ENCODE data around the gene AKT3.
A peak's percentile ranks its signal among the peaks of the same experiment; 100 is the strongest.

Gene AKT3

GRCh38 chr1:243483071-243483771, 366.8 kb downstream of the AKT3 start:
- intact Hi-C loops (cut with DNase I; ENCODE audit: low total_unique reads), result no loop called here
- Histone ChIP-seq H3K36me3 (no peaks in the 10 kb centered on the region), H3K27me3 (no peaks in the 10 kb centered on the region), H3K27ac (no peak overlapping the region), H3K4me3 (peak overlapping the region; percentile 33 to 45), H3K4me1 (peaks cover 0 to 21% (median 14%) of the 10 kb centered on the region in 4 donors), H3K9me3 (no peaks in the 10 kb centered on the region)
- TF ChIP-seq CTCF (IDR thresholded peaks at IDR 0.05), result no peak
- no peak for DNase-seq

- intact Hi-C loops (cut with DNase I; ENCODE audit: low total_unique reads), result no loop called here
- Histone ChIP-seq H3K27ac (no peak overlapping the region), H3K4me3 (peak overlapping the region; percentile 33 to 45), H3K27me3 (no peaks in the 10 kb centered on the region), H3K36me3 (no peaks in the 10 kb centered on the region), H3K4me1 (peaks cover 0 to 21% (median 14%) of the 10 kb centered on the region in 4 donors), H3K9me3 (no peaks in the 10 kb centered on the region)
- no peak for DNase-seq
- TF ChIP-seq CTCF (IDR thresholded peaks at IDR 0.05), result no peak
These were observed 367.7 kb downstream of the AKT3 start for GRCh38 chr1:243482141-243483022.

GRCh38 chr1:243481101-243481500, 368.9 kb downstream of the AKT3 start:
- no peak overlapping the region for H3K27ac ChIP-seq
- no peaks in the 10 kb centered on the region for H3K9me3 ChIP-seq
- no peak overlapping the region for H3K4me3 ChIP-seq
- no peaks in the 10 kb centered on the region for H3K27me3 ChIP-seq
- no peaks in the 10 kb centered on the region for H3K36me3 ChIP-seq
- intact Hi-C loops (cut with DNase I; ENCODE audit: low total_unique reads), result no loop called here
- H3K4me1 ChIP-seq, result peaks cover 0 to 21% (median 14%) of the 10 kb centered on the region in 4 donors
- DNase-seq, result no peak
- no peak for TF ChIP-seq CTCF (IDR thresholded peaks at IDR 0.05)

GRCh38 chr1:243477731-243478290, 372.2 kb downstream of the AKT3 start:
- TF ChIP-seq CTCF (IDR thresholded peaks at IDR 0.05), result no peak
- Histone ChIP-seq H3K27me3 (no peaks in the 10 kb centered on the region), H3K4me1 (peaks cover 0 to 14% (median 9%) of the 10 kb centered on the region in 4 donors), H3K36me3 (peaks cover 0 to 10% (median 7%) of the 10 kb centered on the region in 3 donors), H3K27ac (no peak overlapping the region), H3K9me3 (no peaks in the 10 kb centered on the region), H3K4me3 (no peak overlapping the region)
- intact Hi-C loops (cut with DNase I; ENCODE audit: low total_unique reads), result no loop called here
- DNase-seq, result no peak

- Histone ChIP-seq H3K36me3 (peaks cover 0 to 14% (median 10%) of the 10 kb centered on the region in 3 donors), H3K9me3 (no peaks in the 10 kb centered on the region), H3K27me3 (no peaks in the 10 kb centered on the region), H3K4me3 (no peak overlapping the region), H3K27ac (no peak overlapping the region), H3K4me1 (peaks cover 0 to 5% (median 0%) of the 10 kb centered on the region in 4 donors)
- TF ChIP-seq CTCF (IDR thresholded peaks at IDR 0.05), result no peak
- intact Hi-C loops (cut with DNase I; ENCODE audit: low total_unique reads), result no loop called here
- DNase-seq, result no peak
These were observed 374.1 kb downstream of the AKT3 start for GRCh38 chr1:243475966-243476365.

Measured in tibial artery (tissue), 4 donors.